A549 (cell line): ENCODE results near the gene PRR15L. TPM values are rescaled to one million over a fixed set of nuclear protein-coding genes. Genes with fewer than 3 reads are reported as not detected.

ENCODE experiments used
- ATAC-seq, 2 experiments: fragments of 200-7000 bp in 1 of 2; fragments of >200 bp in 1 of 2; cut with Nextera tagmentation in 1 of 2; cut with Tn5 transposase in 1 of 2; 3 replicates each; pipeline versions ENCODE4 v1.8.0 to v1.9.1; 2018 to 2020; ENCODE audit warnings: mild to moderate bottlenecking in 1 of 2, moderate library complexity in 1 of 2
- CTCF ChIA-PET: fragments of 300-600 bp; sonication (Branson Sonifier 250); formaldehyde crosslinking; extraction: SDS; loops from one replicate; lab custom pipeline; 2021; ENCODE audit warnings: antibody characterized with exemption, inconsistent platforms; lab: Yijun Ruan, JAX
- POLR2A ChIA-PET: fragments of 350-600 bp; formaldehyde crosslinking; extraction: SDS; loops from one replicate; lab custom pipeline; 2021; ENCODE audit warnings: antibody characterized with exemption, inconsistent platforms; lab: Yijun Ruan, JAX
- DNase-seq, 2 experiments: peaks; one replicate each; pipeline versions ENCODE4 v3.0.0 to v3.0.0-alpha.2; 2011 to 2016; ENCODE audit warnings: low read depth in 1 of 2, low spot score in 1 of 2
- FAIRE-seq: peaks from 2 replicates; lab custom pipeline; 2011; peaks lifted over from hg19 to GRCh38; lab: Jason Lieb, UNC
- H3K27ac ChIP-seq, 2 experiments: fragments of >200 bp; sonication (Bioruptor Twin); formaldehyde crosslinking; 3 replicates each; pipeline ENCODE4 v1.5.1; 2016 to 2017
- H3K4me1 ChIP-seq: fragments of >200 bp; sonication (Bioruptor Twin); formaldehyde crosslinking; 3 replicates; pipeline ENCODE4 v1.6.1; 2016
- H3K4me2 ChIP-seq: fragments of >200 bp; sonication (Bioruptor Twin); formaldehyde crosslinking; 3 replicates; pipeline ENCODE4 v1.6.1; 2016
- H3K4me3 ChIP-seq: fragments of >200 bp; sonication (Bioruptor Twin); formaldehyde crosslinking; 3 replicates; pipeline ENCODE4 v1.5.1; 2016
- H3K9me3 ChIP-seq: fragments of >200 bp; sonication (Bioruptor Twin); formaldehyde crosslinking; 3 replicates; pipeline ENCODE4 v1.6.1; 2016
- BCL3 ChIP-seq: fragments of >200 bp; sonication (Bioruptor Twin); formaldehyde crosslinking; IDR thresholded peaks from 3 replicates; pipeline ENCODE4 v1.6.1; 2016
- CBX2 ChIP-seq: fragments of 200-600 bp; sonication (generic); IDR thresholded peaks from 2 replicates; pipeline ENCODE4 v1.6.1; 2016; ENCODE audit warnings: low read depth, mild to moderate bottlenecking, borderline replicate concordance
- CBX8 ChIP-seq: fragments of 200-600 bp; sonication (generic); IDR thresholded peaks from 2 replicates; pipeline ENCODE4 v1.6.1; 2016
- CTCF ChIP-seq: fragments of >200 bp; sonication (Bioruptor Twin); formaldehyde crosslinking; IDR thresholded peaks from 3 replicates; pipeline ENCODE4 v1.5.1; 2016
- EHMT2 ChIP-seq: fragments of 200-600 bp; sonication (generic); IDR thresholded peaks from 2 replicates; pipeline ENCODE4 v1.6.1; 2016; ENCODE audit warnings: antibody characterized with exemption, low read depth, mild to moderate bottlenecking, moderate library complexity
- FOXS1 ChIP-seq: fragments of 250-450 bp; sonication (Bioruptor Pico); IDR thresholded peaks from 2 replicates; pipeline ENCODE4 v1.5.0; 2020; ENCODE audit warnings: mild to moderate bottlenecking, moderate library complexity
- HES2 ChIP-seq: fragments of >200 bp; sonication (Bioruptor Twin); formaldehyde crosslinking; IDR thresholded peaks from 2 replicates; pipeline ENCODE4 v1.6.1; 2016
- HMGXB4 ChIP-seq: fragments of 250-450 bp; sonication (Bioruptor Pico); IDR thresholded peaks from 2 replicates; pipeline ENCODE4 v1.5.0; 2021; ENCODE audit warnings: mild to moderate bottlenecking, moderate library complexity, borderline replicate concordance
- HOXB13 ChIP-seq: fragments of 250-450 bp; sonication (Bioruptor Pico); IDR thresholded peaks from 2 replicates; pipeline ENCODE4 v1.5.0; 2020; ENCODE audit warnings: low read depth, mild to moderate bottlenecking, moderate library complexity
- KDM1A ChIP-seq: fragments of 200-600 bp; sonication (generic); IDR thresholded peaks from 2 replicates; pipeline ENCODE4 v1.6.1; 2016; ENCODE audit warnings: low read depth, mild to moderate bottlenecking
- MAFK ChIP-seq: fragments of 450-650 bp; IDR thresholded peaks from 2 replicates; pipeline ENCODE4 v1.6.1; 2014; ENCODE audit not compliant: partially characterized antibody
- MAZ ChIP-seq: fragments of 150-350 bp; IDR thresholded peaks from 2 replicates; pipeline ENCODE4 v1.6.1; 2014; ENCODE audit warnings: antibody characterized with exemption, low read depth, low read length, borderline replicate concordance
- NPAS2 ChIP-seq: fragments of 250-450 bp; sonication (Bioruptor Pico); IDR thresholded peaks from 2 replicates; pipeline ENCODE4 v1.8.0; 2022; ENCODE audit warnings: mild to moderate bottlenecking, moderate library complexity, borderline replicate concordance
- NR3C1 ChIP-seq: fragments of >200 bp; sonication (Bioruptor Twin); formaldehyde crosslinking; IDR thresholded peaks from 3 replicates; pipeline ENCODE4 v1.6.1; 2017
- POLR2A ChIP-seq: IDR thresholded peaks from 2 replicates; pipeline ENCODE4 v1.6.1; 2012; ENCODE audit warnings: mild to moderate bottlenecking, low read length
- RAD21 ChIP-seq, 2 experiments: fragments of >200 bp in 1 of 2; sonication (Bioruptor Twin) in 1 of 2; formaldehyde crosslinking in 1 of 2; IDR thresholded peaks in 1 of 2; conservative IDR thresholded peaks in 1 of 2; 2 replicates in 1 of 2; 3 replicates in 1 of 2; pipeline ENCODE4 v1.6.1; 2012 to 2018; ENCODE audit warnings: inconsistent platforms in 1 of 2
- RCOR1 ChIP-seq: fragments of 150-350 bp; IDR thresholded peaks from 2 replicates; pipeline ENCODE4 v1.6.1; 2014; ENCODE audit warnings: antibody characterized with exemption, low read length, low read depth
- REST ChIP-seq: fragments of 200-600 bp; sonication (generic); IDR thresholded peaks from 2 replicates; pipeline ENCODE4 v1.6.1; 2016; ENCODE audit warnings: antibody characterized with exemption, mild to moderate bottlenecking, moderate library complexity
- RFX5 ChIP-seq: fragments of 450-650 bp; IDR thresholded peaks from 2 replicates; pipeline ENCODE4 v1.7.1; 2014; ENCODE audit warnings: antibody characterized with exemption, mild to moderate bottlenecking, moderate library complexity
- ZNF302 ChIP-seq: fragments of 250-450 bp; sonication (Bioruptor Pico); IDR thresholded peaks from 2 replicates; pipeline ENCODE4 v1.9.0; 2021; ENCODE audit warnings: inconsistent platforms, mild to moderate bottlenecking, moderate library complexity
- WGBS: methylation state at CpG from one replicate; pipeline ENCODE4 v1.1.6; 2017; ENCODE audit errors: missing lambda C conversion rate; 5-methylcytosine and 5-hydroxymethylcytosine counted together
- polyA plus RNA-seq, 4 experiments: library from polyadenylated mRNA; depleted of rRNA in 3 of 4; stranded (reverse); fragments of >200 nt; fragmentation: RNase III in 1 of 4; extraction: RNeasy Plus Mini Kit Qiagen cat#74134 plus additional on column Dnase treatment in 1 of 4; gene quantifications; 2 replicates in 3 of 4; 3 replicates in 1 of 4; pipeline ENCODE4 v1.2.3, GENCODE V29; 2011 to 2017

Gene PRR15L
- polyA plus RNA-seq, 2 of the 4 experiments (the other 2 are of a cell fraction) = 1.6 to 2.2 TPM

- WGBS = 8% methylated on average over 4 of the region's 5 CpGs
- CTCF ChIA-PET = interaction anchor here (0.6 to 24.7 kb wide), 9 partner anchors 4 to 147 kb away, joined by 3 to 1426 read pairs (median 86); partner anchors contain the start of genes CDK5RAP3, PNPO, PRR15L and SCRN2
- Histone ChIP-seq H3K4me3 (peak overlapping the region; percentile 71), H3K4me1 (peaks cover 29% of the 10 kb centered on the region), H3K4me2 (peak overlapping the region; percentile 89), H3K9me3 (no peaks in the 10 kb centered on the region), H3K27ac (peak overlapping the region; percentile 87 to 93)
- POLR2A ChIA-PET = interaction anchor here (0.9 to 1.2 kb wide), 2 partner anchors 37 to 45 kb away, joined by 3 read pairs; no protein-coding TSS in a partner anchor
- TF ChIP-seq FOXS1 (CRISPR knock-in tag) = no peak
- no peak for TF ChIP-seq EHMT2
- TF ChIP-seq CBX2 = no peak
- TF ChIP-seq HES2 = no peak
- no peak for TF ChIP-seq NPAS2 (CRISPR knock-in tag)
- TF ChIP-seq CTCF = no peak
- TF ChIP-seq ZNF302 (CRISPR knock-in tag) = no peak
- TF ChIP-seq REST = no peak
- no peak for TF ChIP-seq KDM1A
- TF ChIP-seq MAFK = no peak
- no peak for TF ChIP-seq POLR2A
- no peak for TF ChIP-seq CBX8
- no peak for TF ChIP-seq NR3C1
- TF ChIP-seq HMGXB4 (CRISPR knock-in tag) = no peak
- no peak for TF ChIP-seq BCL3
- no peak for TF ChIP-seq RAD21 (conservative IDR thresholded peaks at IDR 0.05 in 1 of 2, IDR thresholded peaks at IDR 0.05 in 1 of 2)
- no peak for TF ChIP-seq HOXB13
- TF ChIP-seq RFX5 = no peak
- no peak for TF ChIP-seq MAZ
- TF ChIP-seq RCOR1 = no peak
- FAIRE-seq = no peak
- no peak for DNase-seq
- ATAC-seq = no peak
Measured at GRCh38 chr17:47942096-47942510, 15.6 kb downstream of the PRR15L start.
